GM19372 (cell line): ENCODE data around the gene GPR84.
"Not testable (repeated sequence)": the region's sequence is repeated elsewhere in the genome, so short reads cannot be mapped to it uniquely, and the experiment has no call there.

Experiments
- ATAC-seq: cut with Tn5 transposase; IDR thresholded peaks from one replicate; pipeline ENCODE4 v1.9.1; 2021; ENCODE audit warnings: mild to moderate bottlenecking, low read depth, moderate library complexity; ENCODE audit not compliant: unreplicated experiment

Gene GPR84

GRCh38 chr12:54357506-54358190 lies 6.6 kb downstream of the GPR84 start:
- ATAC-seq, result no peak

GRCh38 chr12:54356951-54357356 lies 7.3 kb downstream of the GPR84 start:
- no peak for ATAC-seq

GRCh38 chr12:54356228-54356627 lies 8.1 kb downstream of the GPR84 start:
- no peak for ATAC-seq

GRCh38 chr12:54355104-54355815 lies 9.0 kb downstream of the GPR84 start:
- ATAC-seq, result no peak

- ATAC-seq, result not testable (repeated sequence)
Observed at GRCh38 chr12:54354271-54354670, 10.0 kb downstream of the GPR84 start.

GRCh38 chr12:54352891-54353874 lies 11.1 kb downstream of the GPR84 start:
- ATAC-seq, result no peak

GRCh38 chr12:54352022-54352531 lies 12.2 kb downstream of the GPR84 start:
- no peak for ATAC-seq

- no peak for ATAC-seq
Observed at GRCh38 chr12:54351341-54351740, 12.9 kb downstream of the GPR84 start.

- no peak for ATAC-seq
Observed at GRCh38 chr12:54350743-54351142, 13.5 kb downstream of the GPR84 start.

- ATAC-seq, result no peak
Observed at GRCh38 chr12:54349679-54350078, 14.6 kb downstream of the GPR84 start.

GRCh38 chr12:54349036-54349435 lies 15.2 kb downstream of the GPR84 start:
- ATAC-seq, result no peak

GRCh38 chr12:54341378-54342300 lies 22.6 kb downstream of the GPR84 start:
- no peak for ATAC-seq

GRCh38 chr12:54340846-54341245 lies 23.4 kb downstream of the GPR84 start:
- ATAC-seq, result no peak

- no peak for ATAC-seq
Observed at GRCh38 chr12:54338698-54339296, 25.5 kb downstream of the GPR84 start.

- ATAC-seq, result no peak
Observed at GRCh38 chr12:54337854-54338650, 26.2 kb downstream of the GPR84 start.

GRCh38 chr12:54337280-54337842 lies 26.9 kb downstream of the GPR84 start:
- ATAC-seq, result no peak

GRCh38 chr12:54333420-54334034 lies 30.8 kb downstream of the GPR84 start:
- no peak for ATAC-seq

- no peak for ATAC-seq
Observed at GRCh38 chr12:54331461-54331860, 32.8 kb downstream of the GPR84 start.
